CD4-positive, alpha-beta T cell (primary cell): ENCODE measurements around the gene FIG4. TPM values are rescaled to one million over a fixed set of nuclear protein-coding genes. Genes with fewer than 3 reads are reported as not detected.

Experiments
- ATAC-seq: fragments of 200-7000 bp; cut with Tn5 transposase; one replicate; pipeline ENCODE4 v1.10.0; 2022; ENCODE audit warnings: mild to moderate bottlenecking; ENCODE audit not compliant: poor library complexity
- CTCF ChIA-PET: fragments of 350-600 bp; sonication (Branson Sonifier 250); formaldehyde crosslinking; loops from one replicate; lab custom pipeline; 2021; ENCODE audit warnings: antibody characterized with exemption, inconsistent platforms; lab: Charles Lee
- POLR2A ChIA-PET: fragments of 350-600 bp; sonication (Branson Sonifier 250); formaldehyde crosslinking; loops from one replicate; lab custom pipeline; 2021; ENCODE audit warnings: antibody characterized with exemption, inconsistent platforms; lab: Charles Lee
- DNase-seq, 14 experiments: peaks; one replicate each; pipeline ENCODE4 v3.0.0-alpha.2; 2013 to 2020; ENCODE audit warnings: mixed read lengths in 2 of 14
- H3K27ac ChIP-seq, 2 donors: one replicate each; pipeline versions ENCODE4 v1.5.1 to v1.7.0; 2013; ENCODE audit warnings: low read length in 2 of 2, low read depth in 1 of 2, mild to moderate bottlenecking in 1 of 2
- H3K27me3 ChIP-seq, 2 experiments: 1 replicate in 1 of 2; 2 replicates in 1 of 2; pipeline versions ENCODE4 v1.6.1 to v1.7.0; 2013; ENCODE audit warnings: low read length in 2 of 2, control low read depth in 1 of 2, mild to moderate bottlenecking in 1 of 2, moderate library complexity in 1 of 2; ENCODE audit not compliant: insufficient read depth in 2 of 2, control insufficient read depth in 1 of 2
- H3K36me3 ChIP-seq: one replicate; pipeline ENCODE4 v1.6.1; 2013; ENCODE audit warnings: low read length, control low read depth; ENCODE audit not compliant: insufficient read depth
- H3K4me1 ChIP-seq: one replicate; pipeline ENCODE4 v1.6.1; 2013; ENCODE audit warnings: low read length, control low read depth; ENCODE audit not compliant: insufficient read depth
- H3K4me3 ChIP-seq: one replicate; pipeline ENCODE4 v1.5.1; 2013; ENCODE audit warnings: mild to moderate bottlenecking, low read length, moderate library complexity
- H3K9me3 ChIP-seq, 2 experiments: 1 replicate in 1 of 2; 2 replicates in 1 of 2; pipeline versions ENCODE4 v1.6.1 to v1.7.0; 2013; ENCODE audit warnings: low read length in 2 of 2, mild to moderate bottlenecking in 2 of 2, control low read depth in 1 of 2, moderate library complexity in 1 of 2; ENCODE audit not compliant: control insufficient read depth in 1 of 2, insufficient read depth in 1 of 2
- H3K27ac Mint-ChIP-seq: one replicate; pipeline ENCODE4 v1.8.0; 2020; ENCODE audit warnings: mixed read lengths
- H3K27me3 Mint-ChIP-seq: one replicate; pipeline ENCODE4 v1.8.0; 2021; ENCODE audit warnings: mixed read lengths
- H3K36me3 Mint-ChIP-seq: one replicate; pipeline ENCODE4 v1.8.0; 2021; ENCODE audit warnings: low read depth, mixed read lengths
- H3K4me1 Mint-ChIP-seq: one replicate; pipeline ENCODE4 v1.8.0; 2021; ENCODE audit warnings: low read depth, mixed read lengths
- H3K4me3 Mint-ChIP-seq: one replicate; pipeline ENCODE4 v1.8.0; 2020; ENCODE audit warnings: mild to moderate bottlenecking, mixed read lengths
- H3K9me3 Mint-ChIP-seq: one replicate; pipeline ENCODE4 v1.8.0; 2020; ENCODE audit warnings: mixed read lengths
- intact Hi-C, 2 experiments: fragments of 100-400 bp; cut with DNase I in 1 of 2; cut with micrococcal nuclease in 1 of 2; formaldehyde crosslinking; loops; one replicate each; pipeline versions ENCODE4 v1.15.1 to v1.9.0; 2023 to 2025; cut with DNase I, micrococcal nuclease
- total RNA-seq, 174 experiments: library from RNA in 2 of 174; stranded (reverse) in 2 of 174; gene quantifications; one replicate each; pipeline ENCODE4 v1.2.3 and lab custom pipeline; 2021 to 2026
- TF ChIP-seq, protein P1 (sequence below): fragments of 200-600 bp; IDR thresholded peaks from one replicate; pipeline ENCODE4 v1.8.0; 2022; ENCODE audit warnings: antibody characterized with exemption, mild to moderate bottlenecking

Gene FIG4
- total RNA-seq, 2 experiments from 2014 or later, result 3.3 to 4.0 TPM

DNA sequence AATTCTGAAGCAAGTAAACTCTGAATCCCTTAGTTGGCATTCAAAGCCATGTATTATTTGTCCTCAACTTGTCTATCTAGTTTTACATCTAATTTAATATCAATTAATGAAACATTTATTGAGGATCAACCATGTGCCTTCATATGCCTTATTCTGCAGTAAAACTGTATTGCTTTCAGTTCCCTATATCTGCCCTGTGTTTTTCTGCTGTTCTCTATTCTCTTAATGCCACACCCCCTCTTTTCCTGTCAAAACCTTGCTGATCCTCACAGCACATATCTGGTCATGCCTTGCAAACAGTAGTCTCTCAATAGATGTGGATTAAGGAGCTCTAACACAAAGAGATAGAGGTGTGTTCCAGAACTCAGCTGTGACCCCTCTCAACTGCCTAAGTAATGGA is 2.0 kb downstream of the FIG4 start:
- Histone ChIP-seq H3K4me3 (no peak overlapping the region), H3K27ac (no peak overlapping the region), H3K4me1 (peaks cover 13% of the 10 kb centered on the region), H3K27me3 (no peaks in the 10 kb centered on the region), H3K9me3 (no peaks in the 10 kb centered on the region), H3K36me3 (peaks cover 3% of the 10 kb centered on the region)
- H3K27me3 Mint-ChIP-seq, result no peaks in the 10 kb centered on the region
- no peaks in the 10 kb centered on the region for H3K9me3 Mint-ChIP-seq
- no peak for ATAC-seq
- CTCF ChIA-PET, result interaction anchor here (4.9 kb wide), 1 partner anchor 12 kb away, joined by 38 read pairs; no protein-coding TSS in a partner anchor
- TF ChIP-seq, protein P1, sequence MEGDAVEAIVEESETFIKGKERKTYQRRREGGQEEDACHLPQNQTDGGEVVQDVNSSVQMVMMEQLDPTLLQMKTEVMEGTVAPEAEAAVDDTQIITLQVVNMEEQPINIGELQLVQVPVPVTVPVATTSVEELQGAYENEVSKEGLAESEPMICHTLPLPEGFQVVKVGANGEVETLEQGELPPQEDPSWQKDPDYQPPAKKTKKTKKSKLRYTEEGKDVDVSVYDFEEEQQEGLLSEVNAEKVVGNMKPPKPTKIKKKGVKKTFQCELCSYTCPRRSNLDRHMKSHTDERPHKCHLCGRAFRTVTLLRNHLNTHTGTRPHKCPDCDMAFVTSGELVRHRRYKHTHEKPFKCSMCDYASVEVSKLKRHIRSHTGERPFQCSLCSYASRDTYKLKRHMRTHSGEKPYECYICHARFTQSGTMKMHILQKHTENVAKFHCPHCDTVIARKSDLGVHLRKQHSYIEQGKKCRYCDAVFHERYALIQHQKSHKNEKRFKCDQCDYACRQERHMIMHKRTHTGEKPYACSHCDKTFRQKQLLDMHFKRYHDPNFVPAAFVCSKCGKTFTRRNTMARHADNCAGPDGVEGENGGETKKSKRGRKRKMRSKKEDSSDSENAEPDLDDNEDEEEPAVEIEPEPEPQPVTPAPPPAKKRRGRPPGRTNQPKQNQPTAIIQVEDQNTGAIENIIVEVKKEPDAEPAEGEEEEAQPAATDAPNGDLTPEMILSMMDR, result no peak
- intact Hi-C loops, result loop anchor here (5.0 to 10.0 kb wide), 9 partner anchors 96 to 1398 kb away; partner anchors contain the start of genes AFG1L (in 1 of the 2), CD164 (in 1 of the 2), CDC40 (in 1 of the 2) and CEP57L1 (in 1 of the 2)
- peaks cover 34% of the 10 kb centered on the region for H3K4me1 Mint-ChIP-seq
- DNase-seq, result no peak
- H3K36me3 Mint-ChIP-seq, result peaks cover 27% of the 10 kb centered on the region
- H3K4me3 Mint-ChIP-seq, result peak overlapping the region; percentile 74
- POLR2A ChIA-PET, result no interaction called here
- H3K27ac Mint-ChIP-seq, result peak overlapping the region; percentile 1

DNA sequence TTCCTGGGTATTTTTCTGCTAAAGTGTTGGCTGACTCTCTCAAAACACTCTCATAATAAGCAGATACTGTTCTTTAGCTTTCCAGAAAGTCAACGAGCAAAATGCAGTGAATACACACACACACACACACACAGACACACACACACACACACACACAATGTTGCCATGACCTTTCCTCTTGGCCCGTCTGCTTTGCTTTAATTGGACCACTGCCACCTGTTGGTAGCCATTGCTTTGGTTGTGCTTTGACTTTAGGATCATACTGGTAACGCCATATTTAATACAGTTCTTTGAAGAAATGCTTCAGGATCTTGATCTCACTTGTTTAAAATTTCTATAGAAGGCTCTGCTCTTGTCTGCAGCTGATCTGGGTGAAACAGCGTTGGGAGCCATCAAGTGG is 4.4 kb downstream of the FIG4 start:
- TF ChIP-seq, protein P1, result no peak
- no peak overlapping the region for H3K27ac Mint-ChIP-seq
- H3K4me3 ChIP-seq, result no peak overlapping the region
- no peaks in the 10 kb centered on the region for H3K9me3 ChIP-seq
- peaks cover 3% of the 10 kb centered on the region for H3K36me3 ChIP-seq
- ATAC-seq (no peak), DNase-seq (peak in 1 of 14 experiments; percentile 28)
- peaks cover 7% of the 10 kb centered on the region for H3K4me1 ChIP-seq
- H3K4me3 Mint-ChIP-seq, result no peak overlapping the region
- ChIA-PET CTCF (no interaction called here), POLR2A (no interaction called here)
- no peaks in the 10 kb centered on the region for H3K9me3 Mint-ChIP-seq
- H3K36me3 Mint-ChIP-seq, result peaks cover 31% of the 10 kb centered on the region
- peaks cover 29% of the 10 kb centered on the region for H3K4me1 Mint-ChIP-seq
- intact Hi-C loops, result loop anchor here (10.0 kb wide), 3 partner anchors 241 to 1401 kb away; partner anchors contain the start of genes AFG1L (in 1 of the 2) and MICAL1 (in 1 of the 2)
- H3K27ac ChIP-seq, result no peak overlapping the region
- H3K27me3 ChIP-seq, result no peaks in the 10 kb centered on the region
- no peaks in the 10 kb centered on the region for H3K27me3 Mint-ChIP-seq

DNA sequence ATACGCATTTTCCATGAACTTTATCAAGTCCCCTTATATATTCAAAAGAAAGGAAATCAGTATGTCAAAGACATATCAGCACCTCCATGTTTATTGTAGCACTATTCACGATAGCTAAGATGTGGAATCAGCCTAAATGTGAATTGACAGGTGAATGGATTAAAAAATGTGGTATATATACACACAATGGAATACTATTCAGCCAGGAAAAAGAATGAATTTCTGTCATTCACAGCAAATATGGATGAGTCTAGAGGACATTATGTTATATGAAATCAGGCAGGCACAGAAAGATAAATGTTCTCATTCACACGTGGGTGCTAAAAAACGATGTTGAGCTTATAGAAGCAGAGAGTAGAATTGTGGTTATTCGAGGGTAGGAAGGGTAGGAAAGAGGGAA is 5.3 kb downstream of the FIG4 start:
- ChIA-PET CTCF (interaction anchor here (1.2 kb wide), 1 partner anchor 9 kb away, joined by 6 read pairs; no protein-coding TSS in a partner anchor), POLR2A (no interaction called here)
- no peak overlapping the region for H3K27ac ChIP-seq
- no peaks in the 10 kb centered on the region for H3K9me3 ChIP-seq
- intact Hi-C loops, result loop anchor here (10.0 kb wide), 3 partner anchors 242 to 1402 kb away; partner anchors contain the start of genes AFG1L (in 1 of the 2) and MICAL1 (in 1 of the 2)
- peaks cover 21% of the 10 kb centered on the region for H3K4me1 Mint-ChIP-seq
- TF ChIP-seq, protein P1, result no peak
- peaks cover 24% of the 10 kb centered on the region for H3K36me3 Mint-ChIP-seq
- ATAC-seq (no peak), DNase-seq (no peak)
- no peaks in the 10 kb centered on the region for H3K9me3 Mint-ChIP-seq
- no peak overlapping the region for H3K4me3 ChIP-seq
- H3K27me3 ChIP-seq, result no peaks in the 10 kb centered on the region
- H3K4me1 ChIP-seq, result peaks cover 3% of the 10 kb centered on the region
- no peak overlapping the region for H3K27ac Mint-ChIP-seq
- peaks cover 3% of the 10 kb centered on the region for H3K36me3 ChIP-seq
- no peak overlapping the region for H3K4me3 Mint-ChIP-seq
- H3K27me3 Mint-ChIP-seq, result no peaks in the 10 kb centered on the region
